ENCODE results near the gene VSIG10. TPM values are rescaled to one million over a fixed set of nuclear protein-coding genes. Genes with fewer than 3 reads are reported as not detected.
"Not testable (repeated sequence)": the region's sequence is repeated elsewhere in the genome, so short reads cannot be mapped to it uniquely, and the experiment has no call there.

Gene VSIG10
- total RNA-seq, 1 donor from 2014 or later, result 5.3 TPM

DNA sequence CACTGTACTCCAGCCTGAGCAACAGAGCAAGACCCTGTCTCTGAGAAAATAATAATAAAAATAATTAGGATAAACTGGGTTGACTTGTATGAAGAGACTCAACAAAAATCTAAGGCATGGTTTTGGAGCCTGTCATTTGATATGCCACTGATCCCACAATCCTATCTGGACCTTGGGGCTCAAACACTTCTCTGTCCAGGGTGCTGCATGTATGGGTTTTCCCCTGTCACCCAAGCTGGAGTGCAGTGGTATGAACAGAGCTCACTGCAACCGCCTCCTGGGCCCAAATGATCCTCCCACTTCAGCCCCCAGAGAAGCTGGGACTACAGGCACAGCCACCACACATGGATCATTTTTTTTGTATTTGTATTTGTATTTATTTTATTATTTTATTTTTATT, 5.3 kb upstream of the VSIG10 start:
- peak; percentile 22 for DNase-seq (ENCODE audit: low read depth)

DNA sequence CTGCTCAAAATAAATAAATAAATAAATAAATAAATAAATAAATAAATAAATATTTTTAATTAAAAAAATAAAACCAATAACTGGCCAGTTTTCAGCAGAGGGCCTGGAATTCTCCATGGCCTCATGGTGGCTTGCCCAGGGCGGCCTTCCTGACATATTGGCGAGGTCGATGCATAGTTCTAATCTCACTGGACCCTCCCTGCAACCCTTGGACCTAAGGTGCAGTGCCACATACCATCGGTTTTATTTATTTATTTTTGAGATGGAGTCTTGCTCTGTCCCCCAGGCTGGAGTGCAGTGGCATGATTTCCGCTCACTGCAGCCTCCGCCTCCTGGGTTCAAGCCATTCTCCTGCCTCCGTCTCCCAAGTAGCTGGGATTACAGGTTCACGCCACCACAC, 3.9 kb upstream of the VSIG10 start:
- DNase-seq (ENCODE audit: low read depth), result no peak

GRCh38 chr12:118107011-118107410, 3.2 kb upstream of the VSIG10 start:
- no peak for DNase-seq (ENCODE audit: low read depth)

DNA sequence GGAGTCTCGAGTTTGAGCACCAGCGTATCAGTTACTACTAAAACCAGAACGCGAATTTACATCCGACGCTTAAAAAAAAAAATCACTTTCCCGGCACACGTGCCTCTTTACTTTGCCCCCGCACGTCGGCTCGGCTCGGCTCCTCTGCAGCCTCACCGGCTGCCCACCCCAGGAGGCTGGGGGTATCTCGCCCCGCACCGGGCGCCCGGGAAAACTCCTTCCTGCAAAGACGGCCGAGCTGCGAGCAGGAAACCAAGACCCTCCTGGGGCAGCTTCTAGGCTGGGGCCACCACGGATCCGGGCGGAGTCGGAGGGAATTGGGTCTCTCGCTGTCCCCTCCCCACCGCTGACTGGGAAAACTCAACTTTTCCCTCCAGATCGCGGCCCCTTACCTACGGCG, 610 bp downstream of the VSIG10 start:
- no peak for DNase-seq (ENCODE audit: low read depth)

DNA sequence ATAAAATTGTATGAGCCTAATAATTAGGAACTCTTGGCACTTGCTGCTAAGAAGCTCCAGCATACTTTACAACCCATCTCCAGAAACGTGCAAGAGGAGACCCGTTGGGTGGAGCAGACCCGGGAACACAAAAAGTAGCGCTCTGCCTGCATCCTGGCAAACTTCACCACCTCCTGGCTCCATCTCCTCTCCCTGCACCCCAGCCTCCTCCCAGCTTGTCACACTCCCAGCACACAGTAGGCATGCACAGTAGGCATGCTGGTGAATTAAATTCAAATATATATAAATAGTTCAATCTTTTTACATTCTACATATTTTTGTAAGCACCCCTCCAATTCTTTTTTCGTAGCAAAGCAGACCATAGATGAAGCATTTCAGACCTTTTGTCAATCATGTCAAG, 1.2 kb downstream of the VSIG10 start:
- no peak for DNase-seq (ENCODE audit: low read depth)

GRCh38 chr12:118102070-118102469, 1.7 kb downstream of the VSIG10 start:
- DNase-seq (ENCODE audit: low read depth), result no peak

DNA sequence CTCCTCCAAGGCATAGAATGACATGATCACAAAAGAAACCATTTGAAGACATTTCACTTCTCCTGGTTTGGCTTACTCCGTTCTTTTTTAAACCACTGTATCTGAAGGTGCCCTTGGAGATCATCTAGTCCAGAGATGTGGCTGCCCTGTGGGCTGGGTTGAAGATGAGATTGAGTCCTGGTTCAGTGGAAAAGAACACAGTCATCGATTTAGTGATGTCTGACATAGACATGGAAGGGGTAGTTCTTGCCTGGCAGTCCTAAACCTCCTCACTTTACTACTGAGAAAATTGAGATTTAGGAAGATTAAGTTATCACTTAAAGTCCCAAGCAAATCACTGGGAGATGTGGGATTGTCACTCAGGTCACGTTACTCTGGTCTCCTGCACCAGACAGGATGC, 2.8 kb downstream of the VSIG10 start:
- DNase-seq (ENCODE audit: low read depth), result no peak

DNA sequence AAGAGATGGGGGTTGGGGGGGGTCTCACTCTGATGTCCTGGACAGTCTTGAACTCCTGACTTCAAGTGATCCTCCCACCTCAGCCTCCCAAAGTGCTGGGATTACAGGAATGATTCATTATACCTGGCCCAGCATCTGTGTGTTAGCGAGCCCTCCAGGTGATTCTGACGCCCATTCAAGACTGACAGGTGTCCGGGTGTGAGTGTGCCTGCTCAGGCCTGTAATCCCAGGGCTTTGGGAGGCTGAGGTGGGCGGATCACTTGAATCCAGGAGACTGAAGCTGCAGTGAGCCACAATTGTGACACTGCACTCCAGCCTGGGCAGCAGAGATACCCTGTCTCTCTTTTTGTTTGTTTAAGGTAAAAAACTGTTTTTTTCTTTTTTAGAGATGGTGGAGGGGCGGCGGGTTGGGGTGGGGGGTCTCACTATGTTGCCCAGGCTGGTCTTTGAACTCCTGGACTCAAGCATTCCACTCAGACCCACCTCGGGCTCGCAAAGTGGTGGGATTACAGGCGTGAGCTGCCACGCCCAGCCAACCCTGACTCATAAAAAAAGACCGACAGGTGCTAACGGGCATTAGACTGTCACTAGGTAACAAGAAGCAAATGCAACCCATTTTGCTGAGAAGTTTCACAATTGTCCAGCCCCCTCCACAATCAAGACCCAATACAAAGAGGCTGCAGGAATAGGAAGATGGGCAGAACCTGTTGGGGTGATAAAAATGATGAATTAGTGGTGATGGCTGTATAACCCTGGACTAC, 4.7 kb downstream of the VSIG10 start:
- DNase-seq (ENCODE audit: low read depth), result peak; percentile 8

- DNase-seq (ENCODE audit: low read depth), result no peak
These were observed 5.4 kb downstream of the VSIG10 start for GRCh38 chr12:118098401-118098800.

- peak; percentile 3 for DNase-seq (ENCODE audit: low read depth)
These were observed 9.8 kb downstream of the VSIG10 start for GRCh38 chr12:118094039-118094438.

DNA sequence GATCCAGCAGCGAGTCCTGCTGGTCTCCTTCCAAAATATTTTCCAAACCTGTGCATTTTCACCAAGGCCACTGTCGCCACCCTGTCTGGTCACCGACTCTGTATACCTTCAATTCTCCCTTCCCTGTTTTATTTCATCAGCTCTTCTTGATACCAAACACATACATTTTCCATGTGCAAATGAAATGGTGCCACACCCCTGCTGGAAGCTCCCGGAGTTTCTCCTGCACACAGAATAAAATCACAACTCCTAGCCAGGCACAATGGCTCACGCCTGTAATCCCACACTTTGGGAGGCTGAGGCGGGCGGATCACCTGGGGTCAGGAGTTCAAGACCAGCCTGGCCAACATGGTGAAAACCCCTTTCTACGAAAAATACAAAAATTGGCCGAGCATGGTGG, 14.0 kb downstream of the VSIG10 start:
- no peak for DNase-seq (ENCODE audit: low read depth)

DNA sequence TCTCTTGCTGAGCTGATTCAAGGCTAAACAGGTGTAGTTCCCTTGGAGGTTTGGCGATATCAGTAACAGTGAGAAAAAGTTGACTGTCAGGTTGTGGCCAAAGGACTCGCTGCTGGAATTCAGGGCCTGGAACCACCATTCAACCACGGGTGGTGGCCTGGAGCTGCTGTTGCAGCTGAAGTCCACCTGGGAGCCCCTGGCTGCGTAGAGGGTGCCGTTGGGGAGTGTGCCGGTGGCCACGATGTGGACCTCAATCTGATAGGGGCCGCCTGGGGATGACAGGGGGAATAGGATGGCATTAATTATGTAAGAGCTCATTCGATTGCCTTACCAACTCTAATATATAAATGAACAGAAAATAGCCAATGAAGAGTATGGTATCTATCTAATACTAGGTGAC, 21.6 kb downstream of the VSIG10 start:
- DNase-seq (ENCODE audit: low read depth), result no peak

GRCh38 chr12:118081521-118081920, 22.3 kb downstream of the VSIG10 start:
- not testable (repeated sequence) for DNase-seq (ENCODE audit: low read depth)

DNA sequence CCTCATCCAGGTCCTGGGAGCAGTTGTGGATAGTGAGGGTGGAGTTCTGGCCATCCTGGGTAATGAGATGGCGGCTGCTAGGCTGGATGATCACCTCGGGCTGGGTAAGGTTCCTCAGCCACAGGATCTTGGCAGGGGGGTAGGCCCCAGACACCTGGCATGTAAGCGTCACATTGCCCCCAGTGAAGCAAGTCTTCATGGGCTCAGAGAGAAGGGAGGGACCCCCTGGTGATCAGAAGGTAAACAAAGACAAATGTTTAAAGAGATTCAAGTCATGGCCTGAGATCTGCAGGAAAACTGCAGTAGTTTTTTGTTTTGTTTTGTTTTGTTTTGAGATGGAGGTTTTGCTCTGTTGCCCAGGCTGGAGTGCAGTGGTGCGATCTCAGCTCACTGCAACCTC, 30.0 kb downstream of the VSIG10 start:
- no peak for DNase-seq (ENCODE audit: low read depth)

- DNase-seq (ENCODE audit: low read depth), result no peak
These were observed 33.2 kb downstream of the VSIG10 start for GRCh38 chr12:118070650-118071049.

DNA sequence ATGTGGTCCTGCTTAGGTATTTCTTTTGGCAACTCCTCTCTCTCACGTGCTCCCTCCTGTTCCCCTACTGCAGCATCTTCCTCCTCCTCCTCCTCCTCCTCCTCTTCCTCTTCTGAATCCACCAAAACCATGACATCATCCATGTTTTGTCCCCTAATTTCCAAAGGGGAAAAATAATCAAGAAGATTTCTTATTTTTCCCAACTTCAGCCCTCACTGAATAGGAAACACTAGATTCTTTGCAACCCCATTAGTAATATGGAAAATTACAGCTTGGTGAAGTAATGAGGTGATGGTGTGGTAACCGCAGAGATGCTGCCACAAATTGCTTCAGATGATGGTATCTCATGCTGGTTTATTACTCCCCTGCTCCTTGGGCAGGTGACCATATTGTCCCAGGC, 35.4 kb downstream of the VSIG10 start:
- DNase-seq (ENCODE audit: low read depth), result no peak

GRCh38 chr12:118065380-118065779, 38.4 kb downstream of the VSIG10 start:
- DNase-seq (ENCODE audit: low read depth), result no peak

DNA sequence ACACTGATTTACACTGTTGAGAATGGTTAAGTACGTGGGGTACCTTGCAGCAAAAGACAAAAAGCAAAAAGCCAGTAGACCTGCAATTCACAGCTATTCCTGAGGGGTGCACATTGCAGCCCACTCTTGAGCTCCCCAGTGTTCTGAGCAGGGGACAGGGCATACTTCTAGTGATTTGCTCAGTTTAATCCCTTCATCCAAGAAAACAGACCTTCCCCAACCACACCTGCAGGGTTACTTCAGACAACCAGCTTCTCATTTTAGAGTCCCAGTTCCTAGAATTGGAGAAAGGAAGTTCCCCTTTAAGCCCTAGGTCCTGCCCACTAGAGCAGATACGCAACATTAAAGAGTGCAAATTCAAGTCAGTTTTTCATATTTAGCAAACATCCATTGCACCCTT, 39.2 kb downstream of the VSIG10 start:
- no peak for DNase-seq (ENCODE audit: low read depth)

DNA sequence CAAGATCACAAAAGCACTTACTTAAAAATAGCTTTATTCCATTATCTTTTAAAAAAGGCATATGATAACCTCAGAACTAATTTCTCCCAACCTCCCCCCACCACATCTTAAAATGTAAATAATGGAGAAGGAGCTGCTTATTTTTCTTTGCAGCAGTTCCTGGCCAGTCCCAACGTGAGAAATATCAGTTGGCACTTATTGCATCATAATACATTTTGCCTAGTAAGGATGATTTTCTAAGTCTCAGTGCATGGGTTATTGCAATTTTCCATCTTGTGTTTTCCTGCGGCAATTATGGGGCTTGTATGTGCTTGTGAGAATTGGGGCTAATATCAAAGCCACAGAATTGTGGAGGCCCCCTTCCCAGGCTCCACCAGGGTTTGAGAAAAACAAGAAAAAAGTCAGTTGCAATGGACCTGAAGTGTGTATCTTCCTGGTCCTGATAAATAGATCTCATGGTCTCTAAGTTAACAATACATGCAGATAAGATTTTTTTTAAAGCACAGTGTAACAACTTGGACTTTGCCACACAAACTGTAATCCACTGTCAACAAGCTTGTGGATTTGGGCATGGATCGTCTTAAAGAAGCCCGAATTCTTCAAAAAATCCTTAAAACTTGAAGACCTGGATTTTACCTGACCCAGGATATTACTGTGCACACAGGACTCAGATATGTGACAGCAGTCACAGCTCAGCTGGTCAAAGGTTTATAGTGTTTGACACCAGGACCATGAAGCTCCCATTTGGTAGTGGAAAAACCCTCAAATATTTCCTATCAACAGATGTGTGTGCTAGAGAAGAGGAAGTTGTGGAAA, 40.0 kb downstream of the VSIG10 start:
- DNase-seq (ENCODE audit: low read depth), result peak; percentile 22

DNA sequence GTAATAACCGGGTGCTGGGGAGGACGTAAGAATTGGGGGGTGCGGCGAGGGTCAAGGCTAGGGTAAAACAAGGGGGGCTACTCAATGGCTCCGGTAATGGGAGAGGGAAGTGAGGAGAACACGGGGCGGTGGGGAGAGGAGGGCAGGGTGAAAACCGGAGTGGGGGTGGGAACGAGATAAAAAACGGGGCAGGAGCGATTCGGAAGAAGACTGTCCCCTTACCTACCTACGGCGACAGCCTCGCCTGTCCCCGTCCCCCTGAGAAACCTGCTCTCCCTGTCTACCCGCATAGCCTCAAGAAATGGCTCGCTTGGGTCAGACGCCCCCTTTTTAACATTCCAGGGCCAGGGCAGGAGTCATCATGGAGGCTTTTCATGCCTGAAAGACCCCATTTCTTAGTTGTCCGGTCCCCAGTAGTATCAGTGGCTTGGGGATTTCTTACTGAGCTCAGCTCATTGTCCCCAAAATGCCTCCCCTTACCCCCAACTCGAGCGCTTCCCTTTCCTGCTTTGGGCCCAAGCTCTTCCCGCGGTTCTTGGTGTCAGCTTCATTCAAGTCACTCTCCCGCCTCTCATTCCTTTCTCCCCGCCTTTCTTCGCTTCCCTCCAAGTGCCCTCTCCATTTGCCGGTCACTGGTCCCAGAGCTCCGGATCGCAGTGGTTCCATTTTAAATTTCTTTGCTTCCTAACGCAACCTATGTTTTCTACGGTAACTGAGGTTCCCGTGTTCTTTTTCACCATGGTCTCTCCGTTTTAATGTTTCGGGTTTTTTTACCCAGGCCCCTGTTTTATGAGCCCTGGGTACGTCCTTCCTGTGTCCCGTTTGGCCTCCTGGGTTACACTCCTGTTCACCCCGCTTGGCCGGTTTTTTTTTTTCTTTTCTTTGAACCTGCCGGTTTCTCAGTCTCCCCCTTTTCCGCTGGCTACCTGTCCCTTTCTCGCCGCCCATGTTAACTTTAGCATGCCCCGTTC, 41.7 kb downstream of the VSIG10 start:
- peak; percentile 50 for DNase-seq (ENCODE audit: low read depth)

All from myocyte (in vitro differentiated cells).